Raji (cell line): ENCODE measurements around the gene DENND4B.

Experiments
- POLR2A ChIP-seq: IDR thresholded peaks from 2 replicates; pipeline ENCODE4 v1.6.1; 2011; ENCODE audit warnings: low read depth, low read length, control low read depth; ENCODE audit not compliant: insufficient read depth

Gene DENND4B

GRCh38 chr1:153882296-153882912 lies 64.1 kb downstream of the DENND4B start:
- TF ChIP-seq POLR2A, result no peak

- TF ChIP-seq POLR2A, result no peak
Measured at GRCh38 chr1:153881751-153882150, 64.8 kb downstream of the DENND4B start.

GRCh38 chr1:153880962-153881361 lies 65.6 kb downstream of the DENND4B start:
- no peak for TF ChIP-seq POLR2A

GRCh38 chr1:153880024-153880423 lies 66.5 kb downstream of the DENND4B start:
- TF ChIP-seq POLR2A, result no peak
